ENCODE measurements around the gene RBKS. TPM values are rescaled to one million over a fixed set of nuclear protein-coding genes. Genes with fewer than 3 reads are reported as not detected.

RBKS gene
- polyA plus RNA-seq, 12 donors = 0.63 to 1.7 (median 1.1) TPM; not detected in 2

- DNase-seq = no peak
Measured at GRCh38 chr2:27833931-27834330, 56.3 kb downstream of the RBKS start.

- no peak for DNase-seq
Measured at GRCh38 chr2:27832396-27832795, 57.8 kb downstream of the RBKS start.

DNA sequence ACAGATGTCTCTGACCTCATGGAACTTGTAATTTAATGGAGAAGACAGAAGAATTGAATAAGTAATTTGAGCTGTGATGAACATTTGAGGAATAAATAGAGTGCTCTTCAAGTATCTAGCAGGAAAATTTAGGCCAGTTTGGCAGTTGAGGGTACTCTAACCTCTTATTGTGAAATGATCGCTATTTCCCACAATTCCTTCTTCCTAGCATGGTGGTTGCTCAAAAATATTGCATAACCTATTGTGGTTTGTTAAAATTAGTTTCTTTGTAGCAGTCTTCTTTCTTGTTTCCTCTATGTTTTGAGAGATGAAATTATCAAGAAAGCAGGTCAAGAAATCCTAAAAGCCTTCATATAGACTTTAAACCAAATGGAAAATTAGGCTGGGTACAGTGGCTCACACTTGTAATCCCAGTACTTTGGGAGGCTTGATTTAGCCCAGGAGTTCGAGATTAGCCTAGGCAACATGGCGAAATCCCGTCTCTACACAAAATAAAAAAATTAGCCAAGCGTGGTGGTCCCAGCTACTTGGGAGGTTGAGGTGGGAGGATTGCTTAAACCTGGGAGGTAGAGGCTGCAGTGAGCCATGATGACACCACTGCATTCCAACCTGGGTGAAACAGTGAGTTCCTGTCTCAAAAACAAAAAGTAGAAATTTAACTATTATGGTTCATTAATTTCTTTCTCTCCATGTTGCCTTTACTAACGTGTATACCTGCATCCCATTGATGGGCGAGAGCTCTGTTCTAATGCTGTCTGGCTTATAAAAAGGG is 58.7 kb downstream of the RBKS start:
- no peak for DNase-seq

GRCh38 chr2:27830656-27831055 is 59.5 kb downstream of the RBKS start:
- no peak for DNase-seq

DNA sequence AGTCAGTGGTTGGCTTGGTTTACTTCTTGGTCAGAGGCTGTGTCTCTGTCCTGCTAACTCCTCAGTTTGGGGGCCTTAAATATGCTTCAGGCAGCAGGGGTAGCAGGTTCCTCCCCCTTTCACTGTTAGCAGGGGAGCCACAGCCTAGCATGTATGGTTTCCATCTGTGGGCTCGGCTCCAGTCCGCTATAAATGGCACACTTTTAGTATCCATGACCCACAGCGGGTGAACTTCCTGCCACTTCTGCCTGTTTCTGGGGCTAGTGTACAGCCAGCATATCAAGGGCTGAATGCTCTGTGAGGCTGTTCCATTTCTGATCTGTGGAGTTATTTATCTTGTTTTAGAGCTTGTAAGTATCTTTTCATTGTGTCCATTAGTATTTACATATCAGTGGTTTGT is 60.4 kb downstream of the RBKS start:
- DNase-seq = no peak

- no peak for DNase-seq
Measured at GRCh38 chr2:27828305-27828704, 61.9 kb downstream of the RBKS start.

DNA sequence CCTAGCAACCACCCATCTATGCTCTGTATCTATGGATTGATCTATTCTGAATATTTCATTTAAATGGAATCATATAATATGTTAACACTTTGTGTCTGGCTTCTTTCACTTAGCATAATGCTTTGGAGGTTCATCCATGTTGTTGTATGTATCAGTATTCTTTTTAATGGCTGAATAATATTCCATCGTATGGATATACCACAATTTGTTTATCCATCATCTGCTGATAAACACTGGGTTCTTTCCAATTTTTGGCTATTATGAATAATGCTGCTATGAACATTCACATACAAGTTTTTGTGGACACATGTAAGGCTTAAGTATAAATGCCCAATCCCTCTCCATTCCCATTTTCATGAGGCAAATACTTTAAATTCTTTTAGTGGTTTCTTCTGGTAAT is 65.8 kb downstream of the RBKS start:
- DNase-seq = no peak

- DNase-seq = no peak
Measured at GRCh38 chr2:27823569-27823968, 66.6 kb downstream of the RBKS start.

DNA sequence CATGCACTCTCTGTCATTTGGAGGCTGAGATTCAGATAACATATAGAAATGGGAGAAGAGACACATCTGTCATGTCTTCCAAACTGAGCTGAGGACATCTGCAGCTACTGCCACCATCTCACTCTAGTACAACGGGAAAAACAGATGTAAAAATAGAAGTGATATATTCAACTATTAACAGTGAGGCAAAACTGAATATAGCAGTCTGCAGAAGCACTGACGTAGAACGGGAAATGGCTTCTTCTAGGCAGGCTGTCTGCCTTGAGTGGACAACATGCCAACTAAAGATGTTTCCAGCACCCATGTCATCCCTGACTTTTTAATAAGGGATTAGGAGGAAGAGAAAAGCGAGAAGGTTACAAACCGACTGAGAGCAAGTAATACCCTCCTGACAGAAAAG is 67.1 kb downstream of the RBKS start:
- no peak for DNase-seq

- no peak for DNase-seq
Measured at GRCh38 chr2:27822049-27822448, 68.1 kb downstream of the RBKS start.

GRCh38 chr2:27815860-27816438 is 74.2 kb downstream of the RBKS start:
- no peak for DNase-seq

GRCh38 chr2:27814758-27815157 is 75.4 kb downstream of the RBKS start:
- DNase-seq = no peak

DNA sequence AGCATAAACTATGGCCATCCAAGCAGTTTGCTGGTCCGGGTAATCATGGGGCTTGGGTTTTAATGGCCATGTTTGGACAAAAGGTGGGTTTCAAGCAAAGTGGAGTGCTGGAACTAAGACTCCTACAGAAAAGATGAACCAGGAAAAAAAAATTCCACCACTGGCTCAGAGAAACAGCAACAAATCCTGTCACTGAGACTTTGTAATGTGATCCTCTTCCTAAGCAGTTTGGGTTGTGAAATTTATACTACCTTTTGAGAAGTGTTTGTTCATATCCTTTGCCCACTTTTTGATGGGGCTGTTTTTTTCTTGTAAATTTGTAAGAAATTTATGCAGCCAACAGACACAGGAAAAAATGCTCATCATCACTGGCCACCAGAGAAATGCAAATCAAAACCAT is 78.4 kb downstream of the RBKS start:
- no peak for DNase-seq

GRCh38 chr2:27810455-27810854 is 79.7 kb downstream of the RBKS start:
- no peak for DNase-seq

GRCh38 chr2:27809761-27810241 is 80.4 kb downstream of the RBKS start:
- DNase-seq = no peak

GRCh38 chr2:27808984-27809383 is 81.2 kb downstream of the RBKS start:
- DNase-seq = no peak

- DNase-seq = no peak
Measured at GRCh38 chr2:27808418-27808817, 81.8 kb downstream of the RBKS start.

DNA sequence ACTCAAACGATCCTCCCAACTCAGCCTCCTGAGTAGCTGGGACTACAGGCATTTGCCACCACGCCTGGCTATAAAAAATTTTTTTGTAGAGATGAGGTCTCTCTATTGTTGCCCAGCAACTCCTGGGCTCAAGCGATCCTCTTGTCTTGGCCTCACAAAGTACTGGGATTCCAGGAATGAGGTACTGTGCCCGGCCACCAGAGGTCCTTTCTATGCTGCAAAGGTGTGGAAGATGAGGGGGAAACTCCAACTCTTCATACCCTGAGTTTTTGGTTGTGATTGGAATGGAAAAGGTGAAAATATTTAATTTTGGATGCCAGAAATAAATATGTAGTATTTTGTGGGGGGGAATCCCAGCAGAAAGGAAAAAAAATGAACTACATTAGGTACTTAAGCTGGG is 82.7 kb downstream of the RBKS start:
- no peak for DNase-seq

DNA sequence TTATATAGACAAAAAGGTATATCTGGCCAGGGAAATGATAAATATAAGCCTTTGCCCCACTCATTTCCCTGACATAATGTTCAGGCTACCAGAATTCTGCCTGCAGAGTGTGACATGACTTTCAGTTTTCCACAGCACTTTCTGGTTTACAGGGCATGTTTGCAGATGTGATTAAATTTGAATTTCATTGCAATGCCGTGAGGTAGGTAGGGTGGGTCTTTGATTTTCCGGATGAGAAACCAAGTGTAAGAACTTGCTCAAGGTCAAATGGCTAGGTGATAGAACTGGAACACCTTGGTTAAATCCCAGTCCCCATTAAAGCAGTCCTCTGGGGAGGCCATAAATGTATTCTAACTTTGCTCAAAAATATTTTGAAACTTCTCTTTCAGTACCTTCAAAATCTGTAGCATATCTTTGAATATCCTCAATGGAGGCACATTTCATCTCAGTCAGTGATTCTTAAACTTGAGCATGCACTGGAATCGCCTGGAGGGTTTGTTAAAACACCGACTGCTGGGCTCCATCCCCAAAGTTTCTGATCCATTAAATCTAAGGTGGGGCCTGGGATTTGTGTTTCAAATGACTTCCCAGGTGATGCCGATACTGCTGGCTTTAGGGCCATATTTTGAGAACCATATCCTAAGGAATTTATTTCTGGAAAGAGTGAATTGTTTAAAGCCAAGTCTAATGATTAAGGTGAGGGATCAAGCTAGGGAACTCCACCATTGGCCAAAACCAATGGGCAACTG is 83.7 kb downstream of the RBKS start:
- DNase-seq = no peak

DNA sequence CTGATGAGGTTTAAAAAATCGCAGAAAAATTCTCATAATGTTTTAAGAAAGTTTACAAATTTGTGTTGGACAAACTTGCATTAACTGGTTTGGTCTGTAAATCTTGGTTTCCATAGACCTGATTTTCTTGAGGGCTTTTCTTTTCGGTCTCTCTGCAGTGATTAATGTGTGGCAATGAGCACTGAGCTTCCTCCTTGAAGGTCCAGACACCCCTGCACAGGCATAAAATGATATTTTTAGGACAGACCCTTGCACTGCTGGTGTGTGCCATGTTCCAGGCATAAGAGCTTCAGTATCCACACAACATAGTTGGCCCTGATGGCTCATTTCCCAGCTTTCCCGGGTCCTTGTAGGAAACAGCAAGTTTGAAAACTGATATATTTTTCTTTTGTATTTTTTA is 85.0 kb downstream of the RBKS start:
- DNase-seq = no peak

- DNase-seq = no peak
Measured at GRCh38 chr2:27804146-27804545, 86.0 kb downstream of the RBKS start.

DNA sequence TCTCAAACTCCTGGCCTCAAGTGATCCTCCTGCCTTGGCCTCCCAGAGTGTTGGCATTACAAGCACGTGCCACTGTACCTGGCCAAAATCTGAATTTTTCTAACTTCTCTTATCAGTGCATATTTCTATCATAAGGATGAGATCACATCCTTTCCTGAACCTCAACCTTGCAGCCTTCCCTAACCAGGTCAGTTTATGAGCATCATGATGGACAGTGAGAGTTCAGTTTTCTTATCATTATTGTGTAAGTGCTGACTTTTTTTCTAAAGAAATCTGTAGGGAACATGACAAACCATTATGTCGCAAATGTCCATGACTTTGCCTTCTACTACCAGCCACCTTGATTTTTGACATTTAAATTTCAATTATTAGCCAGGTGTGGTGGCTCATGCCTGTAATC is 87.1 kb downstream of the RBKS start:
- no peak for DNase-seq

GRCh38 chr2:27802547-27802946 is 87.6 kb downstream of the RBKS start:
- DNase-seq = no peak
